ENCODE data around the gene SNRPA1. TPM values are rescaled to one million over a fixed set of nuclear protein-coding genes. Genes with fewer than 3 reads are reported as not detected.

The SNRPA1 gene
- total and polyA plus RNA-seq, 2 of the 13 experiments (the other 11 are each of a cell fraction or from before 2014, with no cell fraction given): 41.2 to 108 TPM

GRCh38 chr15:101318839-101319238 lies 23.8 kb upstream of the SNRPA1 start (continued):
- TF ChIP-seq TERF1 (CRISPR knock-in tag; IDR thresholded peaks at IDR 0.05) (no peak), SRSF9 (IDR thresholded peaks at IDR 0.05; ENCODE audit: borderline replicate concordance, insufficient read depth, low read depth, low read length, poor library complexity, severe bottlenecking) (no peak), ZZZ3 (CRISPR knock-in tag; IDR thresholded peaks at IDR 0.05; ENCODE audit: borderline replicate concordance) (no peak), EP300 (IDR thresholded peaks at IDR 0.05; ENCODE audit: low read depth in 2 of 2, low read length in 2 of 2) (no peak), EP300 (CRISPR knock-in tag; IDR thresholded peaks at IDR 0.05; ENCODE audit: borderline replicate concordance) (no peak), KLF6 (CRISPR knock-in tag; IDR thresholded peaks at IDR 0.05) (no peak), HHEX (CRISPR knock-in tag; IDR thresholded peaks at IDR 0.05) (no peak), ZNF652 (CRISPR knock-in tag; IDR thresholded peaks at IDR 0.05; ENCODE audit: borderline replicate concordance, low read depth) (no peak), ZFP36L2 (CRISPR knock-in tag; IDR thresholded peaks at IDR 0.05) (no peak)
- TF ChIP-seq, protein P1, sequence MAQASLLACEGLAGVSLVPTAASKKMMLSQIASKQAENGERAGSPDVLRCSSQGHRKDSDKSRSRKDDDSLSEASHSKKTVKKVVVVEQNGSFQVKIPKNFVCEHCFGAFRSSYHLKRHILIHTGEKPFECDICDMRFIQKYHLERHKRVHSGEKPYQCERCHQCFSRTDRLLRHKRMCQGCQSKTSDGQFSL (CRISPR knock-in tag; IDR thresholded peaks at IDR 0.05): no peak

- H3K4me3 ChIP-seq (replicated peaks in 1 of 3; ENCODE audit: insufficient read depth in 1 of 3, low read depth in 2 of 3, low read length in 3 of 3): no peak overlapping the region
- DNase-seq (ENCODE audit: low spot score) (no peak), ATAC-seq (no peak), FAIRE-seq (no peak)
- no peaks in the 10 kb centered on the region for H3K79me2 ChIP-seq (ENCODE audit: insufficient read depth, low read length)
- in situ Hi-C loops (cut with HindIII; ENCODE audit: extremely low pct_ligation_motif_present, low pct_unique_long_range_greater_than_20kb): no loop called here
- CTCF ChIA-PET (ENCODE audit: low intra/inter-chr PET ratio, low total read pairs): no interaction called here
- H3K4me2 ChIP-seq (ENCODE audit: low read depth, low read length): no peak overlapping the region
- H3K27ac ChIP-seq (ENCODE audit: extremely low read length, insufficient read depth, low read length): no peak overlapping the region
- no peaks in the 10 kb centered on the region for H3K4me1 ChIP-seq (ENCODE audit: insufficient read depth, low read length)
- no peaks in the 10 kb centered on the region for H4K20me1 ChIP-seq (ENCODE audit: insufficient read depth, low read length)
- no peak overlapping the region for H3K9ac ChIP-seq (ENCODE audit: insufficient read depth, low read depth, low read length)
- intact Hi-C loops (cut with micrococcal nuclease; ENCODE audit: unreplicated experiment): no loop called here
- POLR2A ChIA-PET: no interaction called here
- H3K9me3 ChIP-seq (ENCODE audit: low read length): no peaks in the 10 kb centered on the region
- H3K27me3 ChIP-seq (ENCODE audit: control insufficient read depth in 1 of 2, insufficient read depth in 2 of 2, low read length in 2 of 2): no peaks in the 10 kb centered on the region
- BruUV-seq (replicated peaks): no TSS peak
- 97% methylated on average over 20 of the region's 20 CpGs for WGBS (ENCODE audit: low lambda C conversion rate)
- H3K36me3 ChIP-seq (replicated peaks in 1 of 2; ENCODE audit: control insufficient read depth in 1 of 2, insufficient read depth in 2 of 2, low read length in 2 of 2): peaks cover 33 to 73% of the 10 kb centered on the region in 2 experiments
- no peak overlapping the region for H2AFZ ChIP-seq (ENCODE audit: low read length)
- no peak for TF ChIP-seq HDAC6 (IDR thresholded peaks at IDR 0.05; ENCODE audit: low read depth, low read length)
- no peak for TF ChIP-seq RARG (CRISPR knock-in tag; IDR thresholded peaks at IDR 0.05; ENCODE audit: low read depth)
- no peak for TF ChIP-seq MXD3 (CRISPR knock-in tag; IDR thresholded peaks at IDR 0.05)
- no peak for TF ChIP-seq ZNF7 (CRISPR knock-in tag; IDR thresholded peaks at IDR 0.05)
- TF ChIP-seq ZNF33A (CRISPR knock-in tag; IDR thresholded peaks at IDR 0.05; ENCODE audit: borderline replicate concordance): no peak
- TF ChIP-seq NFATC3 (CRISPR knock-in tag; IDR thresholded peaks at IDR 0.05): no peak
- TF ChIP-seq CHCHD3 (CRISPR knock-in tag; IDR thresholded peaks at IDR 0.05): no peak
- no peak for TF ChIP-seq SIX1 (CRISPR knock-in tag; IDR thresholded peaks at IDR 0.05; ENCODE audit: borderline replicate concordance)
- TF ChIP-seq NR2C2 (CRISPR knock-in tag; IDR thresholded peaks at IDR 0.05; ENCODE audit: borderline replicate concordance): no peak
- TF ChIP-seq ZNF207 (IDR thresholded peaks at IDR 0.05; ENCODE audit: borderline replicate concordance): no peak
- no peak for TF ChIP-seq FOXK1 (CRISPR knock-in tag; IDR thresholded peaks at IDR 0.05; ENCODE audit: borderline replicate concordance, low read depth)
- TF ChIP-seq ZNF329 (CRISPR knock-in tag; IDR thresholded peaks at IDR 0.05; ENCODE audit: low read depth): no peak
- TF ChIP-seq MBD4 (IDR thresholded peaks at IDR 0.05; ENCODE audit: borderline replicate concordance, low read length): no peak
- no peak for TF ChIP-seq ZNF644 (CRISPR knock-in tag; IDR thresholded peaks at IDR 0.05; ENCODE audit: low read depth)
Measured at GRCh38 chr15:101318147-101318819, 23.2 kb upstream of the SNRPA1 start.

Measured in HepG2 (cell line).